Endothelial cell of umbilical vein (primary cell): ENCODE data around the gene CRISP3. TPM values are rescaled to one million over a fixed set of nuclear protein-coding genes. Genes with fewer than 3 reads are reported as not detected.

Source experiments
- BruUV-seq: library from RNA; stranded (reverse); fragments of 400-500 nt; replicated peaks from 2 replicates; lab custom pipeline; 2021; lab: Mats Ljungman, UMichigan
- CTCF ChIA-PET: fragments of 300-600, 350-600 bp; sonication (Branson Sonifier 250); formaldehyde crosslinking; loops from one replicate; lab custom pipeline; 2021; ENCODE audit warnings: antibody characterized with exemption, inconsistent platforms; lab: Charles Lee
- POLR2A ChIA-PET: fragments of 300-600, 350-600 bp; sonication (Branson Sonifier 250); formaldehyde crosslinking; loops from one replicate; lab custom pipeline; 2021; ENCODE audit warnings: antibody characterized with exemption, inconsistent platforms; lab: Charles Lee
- DNase-seq: peaks from one replicate; pipeline ENCODE4 v3.0.0-alpha.2; 2011; ENCODE audit warnings: low read depth, low spot score
- FAIRE-seq: peaks from 2 replicates; lab custom pipeline; 2011; peaks lifted over from hg19 to GRCh38; lab: Jason Lieb, UNC
- H2AFZ ChIP-seq: 2 replicates; pipeline ENCODE4 v1.6.0; 2012; ENCODE audit warnings: low read depth, low read length, control low read depth, inconsistent platforms
- H3K27ac ChIP-seq: 2 replicates; pipeline ENCODE4 v1.5.1; 2011; ENCODE audit warnings: low read depth, mild to moderate bottlenecking, control low read depth, low read length, moderate library complexity; ENCODE audit not compliant: insufficient read depth
- H3K27me3 ChIP-seq, 2 experiments: 2 replicates each; pipeline versions ENCODE4 v1.6.0 to v1.6.1; 2011; ENCODE audit warnings: low read length in 2 of 2, mixed read lengths in 1 of 2; ENCODE audit not compliant: control insufficient read depth in 2 of 2, insufficient read depth in 2 of 2
- H3K36me3 ChIP-seq, 2 experiments: 2 replicates in 1 of 2; 3 replicates in 1 of 2; pipeline ENCODE4 v1.5.1; 2011; ENCODE audit warnings: low read length in 2 of 2, mild to moderate bottlenecking in 1 of 2, moderate library complexity in 1 of 2; ENCODE audit not compliant: control insufficient read depth in 2 of 2, insufficient read depth in 2 of 2; ENCODE audit errors: extremely low read depth in 1 of 2
- H3K4me1 ChIP-seq: 3 replicates; pipeline ENCODE4 v1.5.1; 2011; ENCODE audit warnings: mild to moderate bottlenecking, low read length; ENCODE audit not compliant: control insufficient read depth, insufficient read depth; ENCODE audit errors: extremely low read depth
- H3K4me2 ChIP-seq: 2 replicates; pipeline ENCODE4 v1.6.1; 2011; ENCODE audit warnings: low read length, control low read depth, mixed read lengths; ENCODE audit not compliant: insufficient read depth
- H3K4me3 ChIP-seq, 3 experiments: fragments of 200-600 bp in 1 of 3; sonication (generic), shearing (Covaris generic) in 1 of 3; replicated peaks in 1 of 3; 2 replicates each; pipeline ENCODE4 v1.5.1; 2011 to 2016; ENCODE audit warnings: control low read depth in 3 of 3, low read length in 3 of 3, mild to moderate bottlenecking in 2 of 3, inconsistent platforms in 1 of 3, low read depth in 1 of 3, moderate library complexity in 1 of 3; ENCODE audit not compliant: insufficient read depth in 1 of 3
- H3K79me2 ChIP-seq: 2 replicates; pipeline ENCODE4 v1.6.0; 2012; ENCODE audit warnings: low read length, inconsistent platforms; ENCODE audit not compliant: control insufficient read depth, insufficient read depth
- H3K9ac ChIP-seq: replicated peaks from 2 replicates; pipeline ENCODE3; 2011; ENCODE audit warnings: low read length, control low read depth; ENCODE audit not compliant: insufficient read depth; ENCODE audit errors: extremely low read depth
- H3K9me1 ChIP-seq: replicated peaks from 3 replicates; pipeline ENCODE4 v1.6.0; 2011; ENCODE audit warnings: mild to moderate bottlenecking, low read length; ENCODE audit not compliant: control insufficient read depth, insufficient read depth; ENCODE audit errors: extremely low read depth
- H3K9me3 ChIP-seq: replicated peaks from 2 replicates; pipeline ENCODE4 v1.5.1; 2012; ENCODE audit warnings: low read length, inconsistent platforms; ENCODE audit not compliant: control insufficient read depth, insufficient read depth
- H4K20me1 ChIP-seq: replicated peaks from 2 replicates; pipeline ENCODE3; 2011; ENCODE audit warnings: mild to moderate bottlenecking, low read length; ENCODE audit not compliant: control insufficient read depth, insufficient read depth; ENCODE audit errors: extremely low read depth
- CTCF ChIP-seq, 2 donors: IDR thresholded peaks; 1 replicate in 1 of 2; 2 replicates in 1 of 2; pipeline ENCODE4 v1.5.1; 2011; ENCODE audit warnings: low read length in 2 of 2, mild to moderate bottlenecking in 2 of 2, moderate library complexity in 2 of 2, control low read depth in 1 of 2, inconsistent platforms in 1 of 2, low read depth in 1 of 2; ENCODE audit not compliant: insufficient read depth in 1 of 2; ENCODE audit errors: extremely low read depth in 1 of 2
- EZH2 ChIP-seq: IDR thresholded peaks from 2 replicates; pipeline ENCODE4 v1.6.1; 2012; ENCODE audit warnings: borderline replicate concordance, low read depth, mild to moderate bottlenecking, moderate library complexity, low read length, inconsistent platforms; ENCODE audit not compliant: severe bottlenecking
- FOS ChIP-seq: IDR thresholded peaks from 2 replicates; pipeline ENCODE4 v1.6.1; 2011; ENCODE audit warnings: mild to moderate bottlenecking, low read length, moderate library complexity, borderline replicate concordance; ENCODE audit not compliant: insufficient read depth
- GATA2 ChIP-seq: IDR thresholded peaks from 2 replicates; pipeline ENCODE4 v1.7.0; 2011; ENCODE audit warnings: low read depth, mild to moderate bottlenecking, moderate library complexity, mixed read lengths, low read length; ENCODE audit not compliant: insufficient read length, insufficient read depth
- JUN ChIP-seq: IDR thresholded peaks from 2 replicates; pipeline ENCODE4 v1.6.1; 2011; ENCODE audit warnings: borderline replicate concordance, low read depth; ENCODE audit not compliant: insufficient read length, insufficient read depth
- MAX ChIP-seq: IDR thresholded peaks from 2 replicates; pipeline ENCODE4 v1.6.1; 2011; ENCODE audit not compliant: insufficient read depth, insufficient read length
- MYC ChIP-seq: IDR thresholded peaks from one replicate; pipeline ENCODE4 v1.6.1; 2011; ENCODE audit warnings: mild to moderate bottlenecking, low read depth, low read length
- POLR2A ChIP-seq: IDR thresholded peaks from 2 replicates; pipeline ENCODE4 v1.6.1; 2012; ENCODE audit warnings: low read depth, mild to moderate bottlenecking, control low read depth, low read length
- POLR2AphosphoS5 ChIP-seq: IDR thresholded peaks from 2 replicates; pipeline ENCODE4 v1.6.1; 2012; ENCODE audit warnings: low read depth, mild to moderate bottlenecking, control low read depth, low read length, moderate library complexity; ENCODE audit not compliant: insufficient read depth
- dilution Hi-C: fragments of 300-500 bp; cut with MboI; formaldehyde crosslinking; loops from one replicate; pipeline ENCODE4 v1.15.0; 2019; ENCODE audit warnings: low sequenced_read_pairs; ENCODE audit not compliant: extremely low pct_ligation_motif_present
- intact Hi-C: fragments of 100-400 bp; cut with micrococcal nuclease; formaldehyde crosslinking; loops from one replicate; pipeline ENCODE4 v1.10.0; 2022
- polyA plus RNA-seq, 4 experiments: library from polyadenylated mRNA; depleted of rRNA in 3 of 4; stranded (reverse) in 3 of 4; unstranded in 1 of 4; fragments of >200 nt; gene quantifications; 2 replicates each; pipeline versions ENCODE4 v1.2.1 to v1.2.3, GENCODE V29; 2011 to 2012; ENCODE audit warnings: missing spikeins in 1 of 4
- total RNA-seq: library from RNA; stranded (reverse); gene quantifications from 2 replicates; pipeline ENCODE4 v1.2.3, GENCODE V29; 2021

Gene CRISP3
- total and polyA plus RNA-seq, 2 donors (not counting 3 experiments of a cell fraction or from before 2014, with no cell fraction given) = not detected

- no peak for FAIRE-seq
- Histone ChIP-seq H4K20me1 (no peaks in the 10 kb centered on the region), H3K79me2 (no peaks in the 10 kb centered on the region), H3K4me3 (no peak overlapping the region), H2AFZ (no peak overlapping the region), H3K9me3 (peaks cover 2% of the 10 kb centered on the region), H3K9ac (no peak overlapping the region), H3K9me1 (no peaks in the 10 kb centered on the region), H3K27ac (no peak overlapping the region), H3K27me3 (no peaks in the 10 kb centered on the region), H3K4me1 (no peaks in the 10 kb centered on the region), H3K4me2 (no peak overlapping the region), H3K36me3 (no peaks in the 10 kb centered on the region)
- BruUV-seq = no TSS peak
- DNase-seq = no peak
- TF ChIP-seq MYC = no peak
- TF ChIP-seq GATA2 = no peak
- no peak for TF ChIP-seq JUN
- no peak for TF ChIP-seq POLR2A
- TF ChIP-seq MAX = no peak
- TF ChIP-seq EZH2 = no peak
- TF ChIP-seq CTCF (IDR thresholded peaks at IDR 0.05; ENCODE audit: extremely low read depth in 1 of 2, insufficient read depth in 1 of 2, low read depth in 1 of 2, low read length in 2 of 2) = no peak
- no peak for TF ChIP-seq FOS
- no peak for TF ChIP-seq POLR2AphosphoS5
- ChIA-PET POLR2A (no interaction called here), CTCF (no interaction called here)
- dilution Hi-C loops (no loop called here), intact Hi-C loops (no loop called here)
Observed at GRCh38 chr6:49693512-49693911, 50.7 kb downstream of the CRISP3 start.
